ENCODE measurements around the gene RAD17. TPM values are rescaled to one million over a fixed set of nuclear protein-coding genes. Genes with fewer than 3 reads are reported as not detected.
"Not testable (repeated sequence)": the region's sequence is repeated elsewhere in the genome, so short reads cannot be mapped to it uniquely, and the experiment has no call there.

RAD17 gene
- total and polyA plus RNA-seq, 2 experiments from 2014 or later: 26.0 to 29.0 TPM

DNA sequence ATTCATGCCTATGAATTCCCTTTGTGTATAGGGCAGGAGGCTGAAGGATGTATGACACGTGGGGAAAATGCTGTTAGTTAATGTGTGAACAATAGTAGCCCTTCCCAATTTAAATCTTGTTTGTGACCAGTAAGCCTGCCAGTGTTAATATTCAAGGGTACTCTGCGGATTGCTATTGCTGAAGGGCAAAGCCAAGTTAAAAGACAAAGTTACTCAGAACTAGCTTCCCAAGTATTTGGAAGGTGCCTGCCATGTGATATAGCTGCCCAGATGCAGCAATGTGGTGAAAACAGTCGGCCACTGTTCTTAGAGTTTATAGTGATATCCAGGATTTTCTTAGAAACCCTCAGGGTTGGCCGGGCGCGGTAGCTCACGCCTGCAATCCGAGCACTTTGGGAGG lies 79.9 kb downstream of the RAD17 start:
- H3K9me3 ChIP-seq (ENCODE audit: low read depth): no peaks in the 10 kb centered on the region
- H3K27me3 ChIP-seq: no peaks in the 10 kb centered on the region
- no peaks in the 10 kb centered on the region for H3K36me3 ChIP-seq
- no peak overlapping the region for H3K27ac ChIP-seq
- TF ChIP-seq, protein P1, sequence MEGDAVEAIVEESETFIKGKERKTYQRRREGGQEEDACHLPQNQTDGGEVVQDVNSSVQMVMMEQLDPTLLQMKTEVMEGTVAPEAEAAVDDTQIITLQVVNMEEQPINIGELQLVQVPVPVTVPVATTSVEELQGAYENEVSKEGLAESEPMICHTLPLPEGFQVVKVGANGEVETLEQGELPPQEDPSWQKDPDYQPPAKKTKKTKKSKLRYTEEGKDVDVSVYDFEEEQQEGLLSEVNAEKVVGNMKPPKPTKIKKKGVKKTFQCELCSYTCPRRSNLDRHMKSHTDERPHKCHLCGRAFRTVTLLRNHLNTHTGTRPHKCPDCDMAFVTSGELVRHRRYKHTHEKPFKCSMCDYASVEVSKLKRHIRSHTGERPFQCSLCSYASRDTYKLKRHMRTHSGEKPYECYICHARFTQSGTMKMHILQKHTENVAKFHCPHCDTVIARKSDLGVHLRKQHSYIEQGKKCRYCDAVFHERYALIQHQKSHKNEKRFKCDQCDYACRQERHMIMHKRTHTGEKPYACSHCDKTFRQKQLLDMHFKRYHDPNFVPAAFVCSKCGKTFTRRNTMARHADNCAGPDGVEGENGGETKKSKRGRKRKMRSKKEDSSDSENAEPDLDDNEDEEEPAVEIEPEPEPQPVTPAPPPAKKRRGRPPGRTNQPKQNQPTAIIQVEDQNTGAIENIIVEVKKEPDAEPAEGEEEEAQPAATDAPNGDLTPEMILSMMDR (IDR thresholded peaks at IDR 0.05; ENCODE audit: low read depth, low read length): no peak
- H3K4me3 ChIP-seq: no peak overlapping the region
- H3K4me1 ChIP-seq (ENCODE audit: low read depth): no peaks in the 10 kb centered on the region
- DNase-seq (ENCODE audit: low read depth in 1 of 2, low spot score in 1 of 2): no peak

DNA sequence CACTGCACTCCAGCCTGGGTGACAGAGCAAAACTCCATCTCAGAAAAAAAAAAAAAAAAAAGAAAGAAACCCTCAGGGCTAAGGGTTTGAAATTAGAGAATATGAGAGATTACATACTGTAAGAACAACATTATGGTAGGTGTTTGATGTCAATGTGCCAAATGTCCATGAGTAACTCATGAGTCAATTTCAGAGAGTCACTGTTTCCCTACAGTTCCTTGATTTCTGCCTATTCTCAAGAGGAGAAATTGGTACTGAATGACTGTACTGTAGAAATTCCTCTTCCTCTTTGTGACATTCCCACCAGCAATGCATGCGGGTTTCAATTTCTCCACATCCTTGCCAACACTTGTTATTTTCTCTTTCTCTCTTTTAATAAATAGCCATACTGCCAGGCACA lies 80.5 kb downstream of the RAD17 start:
- Histone ChIP-seq H3K27ac (no peak overlapping the region), H3K36me3 (no peaks in the 10 kb centered on the region), H3K27me3 (no peaks in the 10 kb centered on the region), H3K4me1 (ENCODE audit: low read depth) (no peaks in the 10 kb centered on the region), H3K9me3 (ENCODE audit: low read depth) (no peaks in the 10 kb centered on the region), H3K4me3 (no peak overlapping the region)
- TF ChIP-seq, protein P1 (IDR thresholded peaks at IDR 0.05; ENCODE audit: low read depth, low read length): no peak
- peak in 1 of 2 donors; percentile 65 for DNase-seq (ENCODE audit: low read depth in 1 of 2, low spot score in 1 of 2)

DNA sequence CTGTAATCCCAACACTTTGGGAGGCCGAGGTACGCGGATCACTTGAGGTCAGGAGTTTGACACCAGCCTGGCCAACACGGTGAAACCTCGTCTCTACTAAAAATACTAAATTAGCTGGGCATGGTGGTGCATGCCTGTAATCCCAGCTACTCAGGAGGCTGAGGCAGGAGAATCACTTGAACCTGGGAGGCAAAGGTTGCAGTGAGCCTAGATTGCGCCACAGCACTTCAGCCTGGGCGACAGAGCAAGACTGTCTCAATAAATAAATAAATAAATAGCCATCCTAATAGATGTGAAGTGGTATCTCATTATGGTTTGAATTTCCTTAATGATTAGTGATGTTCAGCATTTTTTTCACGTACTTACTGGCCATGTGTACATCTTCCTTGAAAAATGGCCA lies 80.9 kb downstream of the RAD17 start:
- H3K4me3 ChIP-seq; H3K36me3 ChIP-seq; H3K4me1 ChIP-seq (ENCODE audit: low read depth); DNase-seq (ENCODE audit: low read depth in 1 of 2, low spot score in 1 of 2); H3K27ac ChIP-seq; H3K9me3 ChIP-seq (ENCODE audit: low read depth); H3K27me3 ChIP-seq: not testable (repeated sequence)

DNA sequence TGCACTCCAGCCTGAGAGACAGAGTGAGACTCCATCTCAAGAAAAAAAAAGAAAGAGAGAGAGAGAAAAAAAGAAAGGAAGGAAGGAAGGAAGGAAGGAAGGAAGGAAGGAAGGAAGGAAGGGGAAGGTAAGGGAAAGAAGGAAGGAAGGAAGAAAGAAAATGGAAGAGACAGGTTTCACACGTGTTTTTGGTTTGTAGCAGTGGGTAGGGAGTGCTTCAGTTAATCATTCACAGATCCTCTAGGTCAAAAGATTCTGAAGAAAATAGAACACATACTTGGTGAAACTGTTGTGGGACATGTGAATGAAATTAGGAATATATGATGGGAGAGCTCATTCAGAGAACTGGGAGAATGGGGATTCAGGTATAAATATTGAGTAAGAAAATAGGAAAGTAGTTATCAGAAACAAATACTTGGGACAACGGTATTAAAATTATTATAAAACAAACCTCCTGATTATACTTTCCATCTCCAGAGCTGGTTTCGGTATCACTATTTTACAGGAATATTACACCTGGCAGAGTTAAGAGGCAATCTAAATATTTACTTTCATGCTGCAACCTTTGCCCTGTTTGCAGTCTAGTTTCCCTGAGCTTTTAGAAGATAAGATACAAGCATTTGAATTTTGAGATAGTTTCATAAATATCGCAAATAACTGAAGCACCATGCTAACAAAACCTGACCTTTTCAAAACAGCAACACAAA lies 82.5 kb downstream of the RAD17 start:
- Histone ChIP-seq H3K4me3 (no peak overlapping the region), H3K4me1 (ENCODE audit: low read depth) (no peaks in the 10 kb centered on the region)

DNA sequence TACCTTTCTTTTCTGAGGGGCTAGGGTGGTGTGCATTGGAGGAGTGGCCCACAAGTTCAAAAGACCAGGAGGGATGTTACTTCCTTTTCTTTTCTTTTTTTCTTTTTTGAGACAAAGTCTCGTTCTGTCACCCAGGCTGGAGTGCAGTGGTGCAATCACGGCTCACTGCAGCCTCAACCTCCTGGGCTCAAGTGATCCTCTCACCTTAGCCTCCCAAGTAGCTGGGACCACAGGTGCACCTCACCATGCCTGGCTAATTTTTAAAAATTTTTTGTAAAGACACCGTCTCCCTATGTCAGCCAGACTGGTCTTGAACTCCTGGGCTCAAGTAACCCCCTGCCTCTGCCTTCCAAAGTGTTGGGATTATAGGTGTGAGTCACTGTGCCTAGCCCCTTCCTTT lies 83.9 kb downstream of the RAD17 start:
- DNase-seq (ENCODE audit: low read depth in 1 of 2, low spot score in 1 of 2); H3K36me3 ChIP-seq; H3K27ac ChIP-seq; H3K27me3 ChIP-seq; H3K9me3 ChIP-seq (ENCODE audit: low read depth); H3K4me3 ChIP-seq; H3K4me1 ChIP-seq (ENCODE audit: low read depth): not testable (repeated sequence)

More for the DNA sequence above, 82.5 kb downstream of the RAD17 start:
- H3K36me3 ChIP-seq: no peaks in the 10 kb centered on the region
- TF ChIP-seq, protein P1 (IDR thresholded peaks at IDR 0.05; ENCODE audit: low read depth, low read length): no peak
- no peaks in the 10 kb centered on the region for H3K9me3 ChIP-seq (ENCODE audit: low read depth)
- no peak overlapping the region for H3K27ac ChIP-seq
- no peaks in the 10 kb centered on the region for H3K27me3 ChIP-seq
- DNase-seq (ENCODE audit: low read depth in 1 of 2, low spot score in 1 of 2): no peak

DNA sequence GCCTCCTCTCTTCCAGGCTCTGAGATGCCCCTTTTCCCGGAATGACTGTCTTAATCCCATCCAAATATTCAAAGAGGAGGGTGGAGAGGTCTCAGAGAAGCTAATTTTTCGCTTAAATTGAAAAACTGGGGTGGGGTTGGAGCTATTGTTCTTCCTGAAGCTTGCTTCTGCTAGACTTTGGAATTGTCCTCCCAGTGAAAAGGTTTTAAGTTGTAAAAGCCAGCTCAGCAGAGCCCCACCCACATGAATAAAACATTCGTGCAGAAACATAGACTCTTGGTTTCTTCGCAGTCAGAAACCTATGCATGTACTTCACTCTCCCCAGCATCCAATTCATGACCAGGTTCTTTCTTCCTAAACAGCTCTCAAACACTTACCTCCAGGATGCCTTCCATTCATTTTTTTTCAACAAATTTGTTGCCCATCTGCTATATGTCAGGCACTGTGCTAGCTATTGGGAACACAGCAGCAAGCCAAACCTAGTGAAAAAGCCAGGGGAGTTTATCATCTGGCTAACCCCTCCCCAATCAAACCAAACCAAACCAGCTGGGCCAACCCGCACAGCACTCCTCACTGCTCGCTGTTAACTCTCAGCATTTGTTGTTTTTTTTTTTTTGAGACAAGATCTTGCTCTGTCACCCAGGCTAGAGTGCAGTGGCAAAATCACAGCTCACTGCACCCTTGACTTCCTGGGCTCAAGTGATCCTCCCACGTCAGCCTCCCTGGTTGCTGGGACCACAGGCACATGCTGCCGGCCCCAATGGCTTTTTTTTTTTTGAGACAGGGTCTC lies 85.0 kb downstream of the RAD17 start:
- H3K9me3 ChIP-seq (ENCODE audit: low read depth): no peaks in the 10 kb centered on the region
- H3K27me3 ChIP-seq: no peaks in the 10 kb centered on the region
- H3K36me3 ChIP-seq: no peaks in the 10 kb centered on the region
- no peak overlapping the region for H3K4me3 ChIP-seq
- no peaks in the 10 kb centered on the region for H3K4me1 ChIP-seq (ENCODE audit: low read depth)
- DNase-seq (ENCODE audit: low read depth in 1 of 2, low spot score in 1 of 2): no peak
- H3K27ac ChIP-seq: no peak overlapping the region
- TF ChIP-seq, protein P1 (IDR thresholded peaks at IDR 0.05; ENCODE audit: low read depth, low read length): no peak

DNA sequence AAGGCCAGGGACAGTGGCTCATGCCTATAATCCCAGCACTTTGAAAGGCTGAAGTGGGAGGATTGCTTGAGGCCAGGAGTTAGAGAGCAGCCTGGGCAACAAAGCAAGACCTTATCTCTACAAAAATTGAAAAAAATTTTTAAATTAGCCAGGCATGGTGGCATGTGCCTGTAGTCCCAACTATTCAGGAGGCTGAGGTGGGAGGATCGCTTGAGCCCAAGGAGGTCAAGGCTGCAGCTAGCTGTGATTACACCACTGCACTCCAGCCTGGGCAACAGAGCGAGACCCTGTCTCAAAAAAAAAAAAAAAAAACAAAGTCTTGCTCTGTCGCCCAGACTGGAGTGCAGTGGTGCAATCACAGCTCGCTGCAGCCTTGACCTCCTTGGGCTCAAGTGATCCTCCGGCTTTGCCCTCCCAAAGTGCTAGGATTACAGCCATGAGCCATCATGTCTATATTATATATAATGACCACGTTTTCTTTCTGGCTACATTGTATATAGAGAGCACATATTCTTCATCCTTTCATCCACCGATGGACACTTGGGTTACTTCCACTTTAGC lies 85.9 kb downstream of the RAD17 start:
- H3K4me1 ChIP-seq (ENCODE audit: low read depth); H3K9me3 ChIP-seq (ENCODE audit: low read depth); H3K27me3 ChIP-seq; DNase-seq (ENCODE audit: low read depth in 1 of 2, low spot score in 1 of 2); H3K27ac ChIP-seq; H3K36me3 ChIP-seq; H3K4me3 ChIP-seq: not testable (repeated sequence)
